Activated CD4-positive, alpha-beta T cell treated with anti-CD3 and anti-CD28 coated beads, Interleukin-2, Interleukin-6, amounts not matched to agents 100 ng/mL and 50 ng/mL, durations not matched to agents 16 hours and 8 hours (primary cell): Measurements from ENCODE around the gene RPS6KA2.

Experiments used
- DNase-seq: peaks from one replicate; pipeline ENCODE4 v3.0.0-alpha.2; 2020

Gene RPS6KA2

DNA sequence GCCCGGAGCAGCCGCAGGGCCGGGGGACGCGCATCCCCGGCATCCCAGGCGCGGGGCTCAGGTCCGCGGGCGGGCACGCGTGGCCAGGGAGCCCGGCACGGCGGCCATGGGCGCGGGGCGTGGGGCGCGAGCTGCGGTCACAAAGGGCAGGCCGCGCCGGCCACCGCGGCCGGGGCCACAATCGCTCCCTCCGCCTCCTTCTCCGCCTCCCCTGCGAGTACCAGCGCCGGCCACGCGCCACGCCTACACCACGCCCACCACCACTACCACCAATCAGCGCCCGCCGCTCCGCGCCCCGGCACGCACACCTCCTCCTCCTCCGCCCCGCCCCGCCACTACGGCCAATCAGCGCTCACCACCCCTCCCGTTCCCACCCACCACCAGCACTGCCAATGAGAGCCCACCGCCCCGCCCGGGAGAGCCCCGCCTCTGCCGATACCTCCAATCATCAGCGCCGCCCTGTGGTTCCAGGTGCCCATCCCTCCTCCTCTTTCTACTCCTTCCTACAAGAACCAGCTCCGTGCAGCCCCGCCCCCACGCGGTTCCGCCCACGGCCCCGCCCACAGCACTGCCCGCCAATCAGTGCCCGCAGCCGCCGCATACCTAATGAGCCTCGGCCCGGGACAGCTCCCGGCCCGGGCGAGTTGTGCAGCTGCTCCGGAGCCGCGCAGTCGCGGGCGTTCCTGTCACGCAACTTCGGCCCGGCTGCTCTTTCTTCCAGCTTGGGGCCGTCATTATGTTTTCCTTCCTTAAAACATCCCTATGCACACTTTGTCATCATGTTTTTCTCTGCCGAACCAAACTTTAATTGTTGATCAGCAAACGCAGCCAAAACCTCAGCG, at the start of gene RPS6KA2:
Gene RPS6KA2, minus strand, starts transcription at position 219 of the 842 bp plus-strand sequence. CDS start 232 bp downstream, outside the sequence.
- peak; percentile 100 for DNase-seq

DNA sequence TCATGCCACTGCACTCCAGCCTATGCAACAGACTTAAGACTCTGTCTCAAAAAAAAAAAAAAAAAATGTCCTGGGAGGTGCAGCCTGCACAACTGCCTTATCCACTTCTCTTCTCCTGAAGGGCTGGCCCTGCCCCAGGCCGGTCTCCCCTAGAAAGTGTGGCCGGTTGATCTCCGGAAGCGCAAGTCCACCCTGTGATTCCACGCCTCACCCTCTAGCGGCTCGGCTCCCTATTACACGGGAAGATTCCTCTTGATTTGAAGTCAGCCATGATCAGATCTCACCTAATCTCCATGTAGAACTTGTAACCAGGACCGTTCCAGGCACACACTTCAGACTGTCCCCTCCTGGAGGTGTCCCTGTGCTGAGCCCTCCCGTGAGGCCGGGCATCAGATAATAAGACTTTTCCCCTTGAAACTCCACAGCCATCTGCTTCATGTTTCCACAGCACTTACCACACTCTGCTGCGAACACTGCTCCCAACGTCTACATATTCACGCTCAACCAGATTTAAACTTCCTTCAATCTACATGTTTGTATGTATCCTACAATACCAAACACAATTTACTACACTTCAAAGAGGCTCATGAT, 49.3 kb upstream of the RPS6KA2 start:
- DNase-seq: no peak

DNA sequence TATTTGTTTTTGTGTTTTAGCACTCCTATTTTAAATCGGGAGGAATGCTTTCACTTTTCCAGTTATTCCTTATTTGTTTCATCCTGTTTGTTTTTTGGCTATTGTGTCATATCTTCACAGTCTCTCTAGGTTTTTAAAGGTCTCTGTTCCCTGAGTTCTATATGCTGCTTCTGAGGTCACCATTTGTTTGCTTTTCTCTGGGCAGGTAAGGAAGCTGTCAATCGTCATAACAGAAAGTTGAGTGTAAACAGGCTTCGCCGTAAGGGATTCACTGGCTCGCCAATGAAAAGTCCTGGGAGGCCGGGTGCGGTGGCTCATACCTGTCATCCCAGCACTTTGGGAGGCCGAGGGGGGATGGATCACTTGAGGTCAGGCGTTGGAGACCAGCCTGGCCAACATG, 48.7 kb upstream of the RPS6KA2 start:
- DNase-seq: no peak

DNA sequence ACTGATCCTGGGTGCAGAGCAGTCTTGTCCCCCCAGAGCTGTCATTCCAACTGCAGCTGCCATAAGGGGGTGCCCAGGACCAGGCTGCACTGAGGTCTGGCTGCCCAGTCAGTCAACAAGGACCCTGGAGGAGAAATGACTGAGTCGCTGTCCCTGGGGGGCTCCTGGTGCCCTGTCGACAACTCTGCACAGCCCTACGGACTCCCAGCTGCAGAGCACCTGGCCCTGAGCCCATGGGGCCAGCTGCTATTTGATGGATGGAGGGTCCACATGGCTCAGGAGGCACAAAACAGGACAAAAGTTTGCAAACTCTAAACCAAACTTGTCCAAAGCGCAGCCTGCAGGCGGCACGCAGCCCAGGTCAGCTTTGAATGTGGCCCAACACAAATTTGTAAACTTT, 46.3 kb upstream of the RPS6KA2 start:
- DNase-seq: no peak

DNA sequence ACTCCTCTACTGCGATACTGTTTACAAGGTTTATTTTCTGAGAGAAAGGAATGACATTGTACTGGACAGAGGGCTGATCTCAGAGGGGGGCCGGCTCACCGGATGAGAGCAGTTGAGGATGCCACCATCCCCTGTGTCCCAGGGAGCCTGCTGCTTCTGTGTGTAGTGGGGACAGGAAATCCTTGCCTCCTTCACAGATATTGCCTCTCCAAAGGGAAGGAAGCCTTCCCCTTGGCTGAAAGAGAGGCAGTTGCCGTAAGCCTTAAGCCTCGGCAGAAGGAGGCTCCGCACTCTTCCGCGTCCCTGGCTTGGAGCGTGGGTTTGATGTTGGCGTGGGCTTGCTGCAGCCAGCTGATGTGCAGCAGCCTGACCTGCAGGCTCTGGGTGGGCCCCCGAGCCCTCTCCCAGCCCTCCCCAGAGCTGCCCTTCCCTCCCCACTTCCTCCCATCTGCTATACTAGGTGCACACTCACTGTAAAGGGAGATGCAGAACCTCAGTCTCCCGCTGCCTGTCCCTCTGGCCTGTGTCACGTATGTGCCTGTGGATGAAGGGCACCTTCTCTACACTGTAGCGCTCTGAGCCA, 45.7 kb upstream of the RPS6KA2 start:
- DNase-seq: no peak

DNA sequence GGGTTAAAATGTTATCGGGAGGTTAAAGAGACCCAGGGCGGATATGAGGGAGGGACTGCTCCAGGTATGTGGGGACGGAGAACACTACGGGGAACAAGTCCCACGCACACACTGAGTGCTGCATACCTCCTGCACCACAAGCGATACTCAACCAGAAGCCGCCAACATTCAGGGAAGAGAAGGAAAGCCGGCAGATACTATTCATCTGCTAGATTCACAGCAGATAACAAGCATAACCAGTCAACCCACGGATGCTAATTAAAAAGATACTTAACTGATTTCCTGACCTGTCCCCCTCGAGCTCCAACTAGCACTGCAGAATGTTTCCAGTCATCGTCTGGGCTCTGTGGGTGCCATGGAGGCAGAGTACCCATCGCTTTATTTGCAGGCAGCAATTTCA, 45.1 kb upstream of the RPS6KA2 start:
- no peak for DNase-seq

DNA sequence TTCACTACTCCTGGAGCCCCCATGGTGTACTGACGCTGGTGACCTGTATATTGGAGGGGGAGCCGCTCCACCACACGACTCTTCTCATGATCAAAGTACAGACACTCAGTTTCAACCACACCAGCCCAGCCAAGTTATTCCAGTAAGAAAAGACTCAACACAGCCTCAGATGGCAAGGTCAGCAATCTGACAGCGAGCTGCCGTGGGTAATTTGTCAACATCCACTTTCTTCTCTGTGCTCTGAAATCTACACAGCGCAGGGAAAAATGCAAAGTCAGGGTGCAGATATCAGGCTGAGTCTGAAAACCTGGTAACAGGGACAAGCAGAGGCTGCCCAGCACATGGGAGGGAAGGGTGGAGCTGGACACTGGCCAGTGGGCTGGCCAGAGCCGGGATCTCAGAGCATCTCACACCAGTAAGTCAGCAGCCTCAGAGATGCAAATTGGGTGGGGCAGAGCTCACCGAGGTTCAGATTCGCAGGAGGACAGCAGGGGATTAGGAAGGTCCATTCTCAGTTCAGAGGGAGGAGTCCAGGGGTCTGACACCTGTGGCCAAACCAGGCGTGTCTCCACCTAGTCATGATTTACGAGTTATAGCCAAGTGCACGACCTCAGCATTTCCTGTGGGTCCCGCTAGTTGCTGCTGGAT, 44.5 kb upstream of the RPS6KA2 start:
- no peak for DNase-seq

DNA sequence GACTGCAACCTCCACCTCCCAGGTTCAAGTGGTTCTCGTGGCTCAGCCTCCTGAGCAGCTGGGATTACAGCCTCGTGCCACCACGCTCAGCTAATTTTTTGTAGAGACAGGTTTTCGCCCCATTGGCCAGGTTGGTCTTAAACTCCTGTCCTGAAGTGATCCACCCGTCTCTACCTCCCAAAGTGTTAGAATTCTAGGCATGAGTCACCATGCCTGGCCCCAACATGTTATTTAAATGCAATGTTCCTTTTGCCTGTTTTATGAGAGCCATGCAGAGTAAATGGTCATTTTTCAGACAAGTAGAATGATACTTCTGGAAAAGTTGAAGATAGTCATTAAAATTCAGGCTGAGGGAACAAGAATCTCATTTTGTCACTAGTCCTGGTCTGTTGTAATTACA, 43.8 kb upstream of the RPS6KA2 start:
- no peak for DNase-seq

DNA sequence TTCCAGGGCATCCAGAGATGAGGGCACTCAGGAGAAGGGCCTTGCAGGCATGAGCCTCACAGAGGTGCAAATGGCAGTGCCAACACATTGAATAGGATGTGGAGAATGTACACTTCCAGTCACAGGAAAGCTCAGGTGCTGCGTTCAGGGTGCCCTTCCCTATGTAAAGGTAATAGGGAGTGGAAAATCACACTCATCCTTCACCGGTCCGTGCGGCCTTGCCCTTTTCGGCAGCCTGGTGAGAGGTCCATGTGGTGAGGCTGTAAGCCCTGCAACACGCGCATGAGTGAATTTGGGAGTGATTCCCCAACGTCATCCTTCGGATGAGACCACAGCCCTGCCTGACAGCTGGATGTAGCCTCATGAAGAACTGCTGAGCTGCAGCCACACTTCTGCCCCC, 43.0 kb upstream of the RPS6KA2 start:
- DNase-seq: no peak

DNA sequence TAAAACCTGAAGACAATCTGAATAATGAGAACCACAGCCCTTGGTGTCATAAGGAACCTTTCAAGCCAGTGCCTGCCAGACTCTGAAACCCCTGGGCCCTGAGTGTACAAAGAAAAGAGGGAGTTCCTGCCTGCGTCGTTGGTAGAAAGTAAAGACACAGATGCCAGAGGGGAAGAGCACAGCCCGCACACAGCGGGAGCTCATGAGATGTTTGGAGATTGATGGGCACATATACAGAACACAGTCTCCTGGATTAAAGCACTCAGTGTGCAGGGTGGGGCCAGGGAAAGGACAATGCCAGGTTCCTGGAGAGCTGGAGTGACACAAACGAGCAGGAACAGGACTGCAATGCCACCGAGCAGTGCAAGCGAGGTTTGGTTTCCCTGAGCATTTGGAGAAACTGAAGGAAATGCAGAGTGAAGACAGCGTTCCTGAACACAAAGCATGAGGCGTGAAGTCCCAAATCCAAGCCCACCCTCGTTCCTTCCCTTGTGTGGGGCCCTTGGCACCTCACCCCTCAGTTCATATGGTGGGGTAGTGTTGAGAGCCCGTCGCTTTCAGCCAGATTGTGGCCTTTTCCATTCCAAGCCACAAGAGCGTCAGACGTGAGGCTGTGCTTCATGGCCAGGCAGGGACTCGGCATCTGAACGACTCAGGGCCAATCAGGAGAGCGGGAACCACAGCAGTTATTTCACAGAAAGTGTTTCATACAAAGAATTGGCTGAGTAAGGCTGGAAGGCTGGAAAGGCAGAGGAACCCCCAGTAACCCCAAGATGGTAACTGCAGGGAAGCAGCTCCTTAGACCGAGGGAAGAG, 41.0 kb upstream of the RPS6KA2 start:
- no peak for DNase-seq

DNA sequence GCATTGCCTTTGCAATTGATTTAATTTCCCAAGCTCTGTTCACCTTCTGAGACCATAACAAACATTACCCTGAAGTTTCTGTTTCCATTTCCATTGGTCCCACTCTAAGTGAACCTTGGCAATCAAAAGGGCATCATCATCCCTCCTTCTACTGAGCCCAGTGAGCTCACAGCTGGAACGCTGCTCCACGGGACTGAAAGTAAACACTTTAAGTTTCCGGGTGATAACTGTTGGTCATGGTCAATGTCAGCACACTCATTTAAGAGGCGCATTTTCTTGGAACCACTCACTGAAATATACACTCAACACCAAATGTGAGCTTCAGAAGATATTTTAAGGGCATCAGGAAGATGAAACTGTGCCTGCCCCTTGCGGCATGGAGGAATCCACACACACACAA, 37.1 kb upstream of the RPS6KA2 start:
- no peak for DNase-seq

DNA sequence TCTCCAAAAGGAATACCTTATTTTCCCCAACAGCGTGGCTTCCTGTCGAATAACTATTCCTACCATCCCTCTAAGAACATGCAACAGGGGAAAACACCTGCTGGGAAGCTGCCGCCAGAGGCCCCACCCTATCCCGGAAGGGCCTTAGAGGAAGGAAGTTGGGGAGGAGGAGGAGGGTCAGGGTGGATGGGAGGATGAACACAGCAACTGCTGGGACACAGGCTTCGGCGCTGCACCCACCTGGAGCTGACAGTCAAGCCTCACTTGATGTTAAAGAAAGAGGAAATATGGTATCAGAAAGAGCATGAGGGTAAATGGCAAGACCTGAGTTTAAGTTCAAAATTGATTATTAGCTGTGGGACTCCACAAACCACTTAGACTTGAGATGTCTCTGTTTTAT, 36.5 kb upstream of the RPS6KA2 start:
- no peak for DNase-seq

DNA sequence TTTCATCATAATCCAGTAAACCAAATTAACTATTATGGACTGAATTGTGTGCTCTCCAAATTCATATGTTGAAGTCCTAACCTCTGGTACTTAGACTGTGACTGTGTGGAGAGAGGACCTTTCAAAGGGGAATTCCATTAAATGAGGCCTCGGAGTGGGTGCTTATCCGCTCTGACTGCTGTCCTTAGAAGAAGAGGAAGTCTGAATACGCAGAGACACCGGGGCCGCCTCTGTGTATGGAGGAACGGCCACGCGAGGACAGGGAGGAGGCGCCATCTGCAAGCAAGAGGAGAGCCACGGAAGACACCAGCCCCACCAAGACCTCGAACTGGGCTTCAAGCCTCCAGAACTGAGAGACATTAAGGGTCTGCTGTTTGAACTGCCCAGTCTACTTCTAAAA, 35.6 kb upstream of the RPS6KA2 start:
- DNase-seq: no peak

DNA sequence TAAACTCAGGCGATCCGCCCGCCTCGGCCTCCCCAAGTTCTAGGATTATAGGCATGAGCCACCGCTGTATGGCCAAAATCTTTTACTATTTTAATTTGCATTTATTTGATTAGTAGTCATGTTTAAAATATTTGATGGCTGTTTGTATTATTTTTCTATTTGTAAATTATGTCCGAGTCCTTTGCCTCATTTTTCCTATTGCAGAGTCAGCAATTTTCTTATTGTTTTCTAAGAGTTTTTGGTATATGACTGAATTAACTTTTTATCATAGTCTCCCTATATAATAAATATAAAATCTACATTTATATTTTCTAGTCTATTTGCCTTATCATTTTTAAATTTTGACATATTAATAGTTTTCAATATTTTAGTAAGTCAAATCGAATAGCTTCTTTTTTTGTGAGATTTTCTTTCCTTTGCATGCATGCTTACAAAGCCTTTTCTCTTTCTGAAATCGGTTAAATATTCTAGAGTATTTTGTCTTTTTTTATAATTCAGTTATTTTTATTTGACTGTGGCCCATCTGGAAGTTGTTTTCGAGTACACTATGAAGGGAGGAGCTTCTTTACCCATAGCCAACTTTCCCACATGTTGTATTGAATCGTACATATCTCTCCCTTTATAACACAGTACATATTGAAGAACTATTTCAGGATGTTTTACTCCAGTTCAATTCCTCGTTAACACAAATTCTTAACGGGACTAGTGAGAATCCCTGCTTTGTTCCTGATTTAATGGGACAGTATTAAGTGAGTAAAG, 34.5 kb upstream of the RPS6KA2 start:
- DNase-seq: no peak

DNA sequence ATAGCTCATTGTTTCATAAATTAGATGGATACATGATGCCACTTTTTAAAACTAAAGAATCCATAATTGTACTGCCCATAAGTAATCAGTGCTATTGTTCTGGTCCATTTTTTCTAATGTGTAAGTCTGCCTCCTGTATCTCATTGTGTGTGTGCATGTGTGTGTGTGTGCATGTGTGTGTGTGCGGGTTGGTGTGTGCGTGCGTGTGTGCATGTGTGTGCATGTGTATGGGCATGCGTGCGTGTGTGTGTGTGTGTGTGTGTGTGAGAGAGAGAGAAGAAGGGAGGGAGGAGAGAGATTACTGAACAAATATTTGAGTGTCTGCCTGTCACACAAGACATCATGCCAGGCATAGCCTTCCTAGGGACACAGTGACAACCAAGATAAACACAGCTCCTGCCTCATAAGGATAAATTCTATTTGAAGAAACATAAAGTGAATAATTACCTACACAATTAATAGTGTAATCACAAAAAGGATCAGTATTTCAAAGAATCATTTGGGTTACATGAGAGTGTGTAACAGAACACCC, 33.2 kb upstream of the RPS6KA2 start:
- no peak for DNase-seq

DNA sequence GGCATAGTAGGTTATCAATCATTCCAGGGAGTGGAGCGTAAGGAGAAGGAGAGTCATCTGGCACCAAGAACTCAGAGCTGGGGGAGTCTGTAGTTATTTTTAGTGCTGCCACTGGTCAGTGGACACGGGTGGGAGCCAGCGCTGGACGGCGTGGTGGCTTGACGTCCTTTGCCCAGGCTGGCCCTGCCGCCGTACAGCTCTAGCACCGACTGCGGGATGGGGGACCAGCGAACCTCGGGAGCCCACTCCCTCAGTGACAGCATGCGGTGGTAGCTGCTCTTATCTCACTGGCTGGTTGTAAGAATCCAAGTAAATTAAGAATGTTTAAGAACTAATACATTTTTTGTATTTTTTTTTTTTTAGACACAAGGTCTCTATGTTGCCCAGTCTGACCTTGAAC, 32.5 kb upstream of the RPS6KA2 start:
- DNase-seq: no peak

DNA sequence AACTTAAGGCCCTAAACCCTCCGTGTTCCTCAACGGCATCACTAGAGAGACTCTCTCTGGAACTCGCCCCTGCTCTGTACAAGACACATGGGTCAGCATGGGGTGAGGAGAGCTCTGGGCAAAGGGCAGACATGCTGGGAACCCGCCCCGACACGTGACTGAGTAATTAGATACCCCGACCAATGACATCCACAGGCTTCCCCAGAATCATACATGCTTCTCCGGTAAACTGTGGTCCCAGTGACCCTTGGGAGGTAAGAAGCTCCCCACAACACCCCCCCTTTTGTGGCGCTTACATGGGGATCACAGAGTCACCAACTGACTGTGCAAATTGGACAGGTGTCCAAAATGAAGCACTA, 31.7 kb upstream of the RPS6KA2 start:
- DNase-seq: no peak

DNA sequence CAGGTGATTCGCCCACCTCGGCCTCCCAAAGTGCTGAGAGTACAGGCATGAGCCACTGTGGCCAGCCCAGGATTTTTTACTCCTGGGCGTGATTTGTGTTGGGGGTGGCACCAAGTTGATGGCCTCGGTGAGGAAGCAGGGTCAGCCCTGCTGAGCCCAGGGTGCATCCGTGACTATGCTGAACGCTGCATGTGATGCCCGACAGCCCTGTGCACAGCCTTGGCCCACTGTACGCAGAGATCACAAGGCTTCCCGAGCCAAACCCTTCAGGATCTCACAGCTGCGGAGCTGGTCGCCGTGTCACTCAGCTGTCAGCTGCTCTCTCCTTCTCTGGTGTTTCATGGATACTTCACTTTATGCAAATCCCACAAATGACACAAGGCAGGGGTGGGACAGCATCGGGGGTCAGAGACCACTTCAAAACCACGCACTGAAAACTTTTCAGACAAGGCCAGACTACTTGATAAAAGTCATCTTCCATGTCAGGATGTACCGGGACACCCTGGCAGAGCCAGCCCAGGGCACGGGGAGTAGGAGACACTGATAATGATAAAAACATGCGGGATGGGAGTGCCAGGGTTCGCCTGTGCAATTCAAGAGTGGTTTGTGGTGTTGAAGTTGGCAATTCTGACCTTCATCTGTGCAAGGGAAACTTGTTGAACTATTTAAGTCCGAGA, 31.2 kb upstream of the RPS6KA2 start:
- DNase-seq: no peak

DNA sequence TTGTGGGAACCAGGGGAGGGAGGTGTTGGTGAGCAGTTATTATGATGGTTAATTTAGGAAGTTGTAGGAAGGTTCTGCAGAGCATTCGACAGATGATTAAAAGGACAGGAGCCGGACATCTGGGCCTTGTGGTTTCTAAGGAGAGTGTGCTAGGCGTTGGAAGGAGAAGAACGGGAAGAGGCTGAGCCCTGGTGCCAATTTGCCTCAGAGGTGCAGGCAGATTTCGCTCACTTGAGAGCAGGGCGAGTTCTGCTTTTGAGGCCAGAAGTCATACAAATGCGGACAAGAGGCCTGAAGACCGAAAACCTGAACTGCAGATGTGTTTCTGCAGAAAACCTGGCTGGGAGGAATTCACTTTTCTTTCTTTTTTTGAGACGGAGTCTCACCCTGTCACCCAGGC, 30.5 kb upstream of the RPS6KA2 start:
- no peak for DNase-seq

DNA sequence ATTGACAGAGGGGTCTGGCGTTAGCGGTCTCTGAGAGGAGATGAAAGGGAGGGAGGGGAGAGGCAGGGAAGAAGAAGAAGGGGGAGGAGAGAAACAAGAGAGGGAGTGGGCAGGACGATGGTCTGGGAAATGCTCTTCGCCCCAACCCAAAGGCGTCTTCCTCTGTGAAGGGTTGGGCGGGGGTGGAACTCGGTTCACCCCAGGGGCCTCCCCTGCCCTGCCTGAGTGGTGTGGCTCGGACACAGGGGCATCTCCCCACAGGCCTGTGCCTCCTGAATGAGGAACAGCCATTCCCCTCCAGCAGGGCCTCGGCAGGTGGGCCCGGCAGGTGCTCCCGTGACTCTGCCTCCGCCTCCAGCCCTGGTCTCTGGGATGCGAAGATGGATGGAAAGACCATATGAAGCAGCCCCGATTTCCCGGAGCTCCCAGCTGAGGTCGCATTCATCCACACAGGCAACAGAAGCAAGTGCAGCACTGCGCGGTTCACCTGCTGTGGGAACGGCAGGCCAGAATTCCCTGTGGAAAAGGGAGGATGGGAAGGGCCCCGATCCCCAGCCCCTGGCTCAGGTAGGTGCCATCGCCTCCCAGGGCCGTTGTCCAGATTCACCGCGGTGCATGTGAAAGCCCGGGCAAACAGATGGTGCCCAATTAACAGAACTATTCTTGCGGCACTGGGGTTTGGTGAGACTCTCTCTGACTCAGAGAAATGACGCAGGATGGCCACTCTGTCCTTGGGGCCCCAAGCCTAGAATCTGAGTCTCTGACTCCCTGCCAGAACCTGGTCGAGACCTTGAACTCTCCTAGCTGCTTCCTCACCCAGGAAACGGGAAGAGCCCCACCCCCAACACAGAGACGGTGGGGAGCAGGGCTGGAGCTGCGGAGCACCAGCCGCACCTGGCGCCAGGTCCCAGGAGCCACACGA, 29.4 kb upstream of the RPS6KA2 start:
- no peak for DNase-seq
